ENCODE results near the gene ZNF480.
"Not testable (repeated sequence)": the region's sequence is repeated elsewhere in the genome, so short reads cannot be mapped to it uniquely, and the experiment has no call there.

Gene ZNF480

GRCh38 chr19:52296773-52297600, at the start of gene ZNF480:
Gene ZNF480 (plus strand): TSS chr19:52297169. CDS start chr19:52300413, 3,244 bp downstream.
- peak; percentile 34 for DNase-seq

- peak; percentile 52 to 76 for DNase-seq
Observed at GRCh38 chr19:52248241-52248640, 48.7 kb upstream of the ZNF480 start.

- no peak for DNase-seq
Observed at GRCh38 chr19:52258426-52258825, 38.5 kb upstream of the ZNF480 start.

- not testable (repeated sequence) for DNase-seq
Observed at GRCh38 chr19:52265556-52265955, 31.4 kb upstream of the ZNF480 start.

- peak; percentile 94 to 98 for DNase-seq
Observed at GRCh38 chr19:52269338-52270261, 27.4 kb upstream of the ZNF480 start, which contains the start of gene ZNF766. Gene ZNF766 (plus strand): TSS chr19:52269587. CDS start chr19:52269614, 27 bp downstream.

GRCh38 chr19:52270266-52270885, 26.6 kb upstream of the ZNF480 start:
- peak; percentile 7 to 32 for DNase-seq

- no peak for DNase-seq
Observed at GRCh38 chr19:52273301-52273700, 23.7 kb upstream of the ZNF480 start.

GRCh38 chr19:52274191-52274590, 22.8 kb upstream of the ZNF480 start:
- DNase-seq: no peak

GRCh38 chr19:52275988-52276387, 21.0 kb upstream of the ZNF480 start:
- DNase-seq: no peak

GRCh38 chr19:52277471-52277870, 19.5 kb upstream of the ZNF480 start:
- DNase-seq: no peak

GRCh38 chr19:52286256-52286655, 10.7 kb upstream of the ZNF480 start:
- DNase-seq: no peak

- DNase-seq: no peak
Observed at GRCh38 chr19:52291781-52292180, 5.2 kb upstream of the ZNF480 start.

GRCh38 chr19:52292946-52293345, 4.0 kb upstream of the ZNF480 start:
- DNase-seq: not testable (repeated sequence)

GRCh38 chr19:52296400-52296772, 583 bp upstream of the ZNF480 start:
- peak in 1 of 2 donors; percentile 12 for DNase-seq

- no peak for DNase-seq
Observed at GRCh38 chr19:52297601-52298364, 814 bp downstream of the ZNF480 start.

GRCh38 chr19:52307275-52307674, 10.3 kb downstream of the ZNF480 start:
- no peak for DNase-seq

GRCh38 chr19:52322429-52322828, 25.5 kb downstream of the ZNF480 start:
- no peak for DNase-seq

- no peak for DNase-seq
Observed at GRCh38 chr19:52331757-52332156, 34.8 kb downstream of the ZNF480 start.

GRCh38 chr19:52335768-52336116, 38.8 kb downstream of the ZNF480 start:
- no peak for DNase-seq

GRCh38 chr19:52336117-52336790, 39.3 kb downstream of the ZNF480 start, which contains the start of gene ZNF610:
Gene ZNF610 (plus strand): TSS chr19:52336243. CDS start chr19:52349173, 12,930 bp downstream.
- DNase-seq: peak; percentile 92 to 93

GRCh38 chr19:52336791-52337381, 39.9 kb downstream of the ZNF480 start:
- no peak for DNase-seq

Measured in inflammatory macrophage treated with lipopolysaccharide for 1 hour (primary cell).